Transverse colon (tissue), 4 donors: ENCODE results near the gene SERTAD1. TPM values are rescaled to one million over a fixed set of nuclear protein-coding genes. Genes with fewer than 3 reads are reported as not detected.

Source experiments
- DNase-seq: peaks from one replicate; pipeline ENCODE4 v3.0.0-alpha.2; 2019
- H3K27ac ChIP-seq, 4 donors: fragments of 200-600 bp; sonication (generic); 2 replicates each; pipeline ENCODE4 v1.5.1; 2016 to 2018; ENCODE audit warnings: inconsistent platforms in 4 of 4
- H3K27me3 ChIP-seq: fragments of 200-600 bp; sonication (generic); 2 replicates; pipeline ENCODE4 v1.5.1; 2017; ENCODE audit warnings: inconsistent platforms
- H3K36me3 ChIP-seq, 4 donors: fragments of 200-600 bp; sonication (generic); 2 replicates each; pipeline ENCODE4 v1.5.1; 2017 to 2019; ENCODE audit warnings: inconsistent platforms in 4 of 4
- H3K4me1 ChIP-seq, 4 donors: fragments of 200-600 bp; sonication (generic); 2 replicates each; pipeline ENCODE4 v1.5.1; 2017 to 2020; ENCODE audit warnings: inconsistent platforms in 4 of 4
- H3K4me3 ChIP-seq, 4 donors: fragments of 200-600 bp; sonication (generic); 1 replicate in 1 of 4; 2 replicates in 3 of 4; pipeline versions ENCODE4 v1.5.1 to v1.6.1; 2017 to 2019; ENCODE audit warnings: inconsistent platforms in 4 of 4
- H3K9me3 ChIP-seq, 2 donors: fragments of 200-600 bp; sonication (generic); 2 replicates each; pipeline ENCODE4 v1.5.1; 2017 to 2019; ENCODE audit warnings: inconsistent platforms in 2 of 2
- EP300 ChIP-seq: sonication (generic); formaldehyde crosslinking; IDR thresholded peaks from one replicate; pipeline ENCODE4 v1.6.1; 2017; ENCODE audit warnings: antibody characterized with exemption, low read depth
- POLR2A ChIP-seq: fragments of 450-650 bp; IDR thresholded peaks from one replicate; pipeline ENCODE4 v1.6.1; 2016; ENCODE audit warnings: antibody characterized with exemption, mild to moderate bottlenecking, moderate library complexity
- POLR2AphosphoS5 ChIP-seq, 3 donors: sonication (generic); formaldehyde crosslinking; IDR thresholded peaks; one replicate each; pipeline ENCODE4 v1.6.1; 2016; ENCODE audit warnings: antibody characterized with exemption in 3 of 3
- WGBS, 2 donors: methylation state at CpG; one replicate each; pipeline ENCODE4 v1.1.5; 2018; ENCODE audit warnings: low coverage in 1 of 2; 5-methylcytosine and 5-hydroxymethylcytosine counted together
- in situ Hi-C, 4 donors: fragments of 200-750 bp; cut with MboI; loops; one replicate each; pipeline versions ENCODE4 v1.15.0 to v1.15.1; 2017; ENCODE audit warnings: low sequenced_read_pairs in 3 of 4, low pct_ligation_motif_present in 1 of 4, low pct_unique_long_range_greater_than_20kb in 1 of 4
- intact Hi-C: fragments of 100-400 bp; cut with DNase I; formaldehyde crosslinking; loops from one replicate; pipeline ENCODE4 v1.15.1; 2023; ENCODE audit warnings: low total_unique reads
- total RNA-seq, 4 donors: library from RNA; depleted of rRNA; stranded (reverse); fragments of >200 nt; gene quantifications; one replicate each; pipeline ENCODE4 v1.1.0, GENCODE V29; 2016
- TF ChIP-seq, protein P1 (sequence below), 5 experiments: fragments of 200-600 bp in 3 of 5; fragments of 450-650 bp in 2 of 5; sonication (generic) in 3 of 5; IDR thresholded peaks; 1 replicate in 2 of 5; 2 replicates in 3 of 5; pipeline ENCODE4 v1.5.1; 2016 to 2017; ENCODE audit warnings: antibody characterized with exemption in 5 of 5, inconsistent platforms in 3 of 5, mild to moderate bottlenecking in 2 of 5, moderate library complexity in 1 of 5

Gene SERTAD1
- total RNA-seq, 4 donors from 2014 or later: 2.6 to 30.3 (median 18.4) TPM

DNA sequence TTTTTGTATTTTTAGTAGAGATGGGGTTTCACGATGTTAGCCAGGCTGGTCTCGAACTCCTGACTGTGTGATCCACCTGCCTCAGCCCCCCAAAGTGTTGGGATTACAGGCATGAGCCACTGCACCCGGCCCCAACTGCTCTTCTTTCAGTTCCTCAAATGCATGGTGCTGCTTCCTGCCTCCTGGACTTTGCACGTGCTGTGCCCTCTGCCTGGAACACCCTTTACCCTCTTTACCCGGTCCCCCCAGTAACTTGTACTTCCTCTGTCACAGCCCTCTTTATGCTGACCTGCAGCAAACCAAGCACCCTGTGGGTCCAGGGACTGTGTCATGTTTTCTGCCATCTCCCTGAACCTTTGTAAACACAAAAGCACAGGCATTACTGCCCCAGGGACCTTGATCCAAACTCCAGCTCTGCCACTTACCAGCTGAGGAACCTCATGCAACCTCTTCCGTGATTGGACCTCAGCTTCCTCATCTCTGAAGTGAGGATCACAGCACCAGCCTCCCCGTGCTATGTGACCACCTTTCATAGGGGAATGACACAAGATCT, 36.0 kb upstream of the SERTAD1 start:
- intact Hi-C loops (no loop called here), in situ Hi-C loops (no loop called here)
- Histone ChIP-seq H3K4me3 (no peak overlapping the region), H3K4me1 (peaks cover 10 to 26% (median 25%) of the 10 kb centered on the region in 4 donors), H3K27ac (peak overlapping the region; percentile 1 to 30 (median 16)), H3K9me3 (no peaks in the 10 kb centered on the region), H3K27me3 (no peaks in the 10 kb centered on the region), H3K36me3 (peaks cover 0 to 6% (median 3%) of the 10 kb centered on the region in 4 donors)
- TF ChIP-seq POLR2AphosphoS5 (IDR thresholded peaks at IDR 0.05) (no peak), POLR2A (no peak)
- TF ChIP-seq, protein P1, sequence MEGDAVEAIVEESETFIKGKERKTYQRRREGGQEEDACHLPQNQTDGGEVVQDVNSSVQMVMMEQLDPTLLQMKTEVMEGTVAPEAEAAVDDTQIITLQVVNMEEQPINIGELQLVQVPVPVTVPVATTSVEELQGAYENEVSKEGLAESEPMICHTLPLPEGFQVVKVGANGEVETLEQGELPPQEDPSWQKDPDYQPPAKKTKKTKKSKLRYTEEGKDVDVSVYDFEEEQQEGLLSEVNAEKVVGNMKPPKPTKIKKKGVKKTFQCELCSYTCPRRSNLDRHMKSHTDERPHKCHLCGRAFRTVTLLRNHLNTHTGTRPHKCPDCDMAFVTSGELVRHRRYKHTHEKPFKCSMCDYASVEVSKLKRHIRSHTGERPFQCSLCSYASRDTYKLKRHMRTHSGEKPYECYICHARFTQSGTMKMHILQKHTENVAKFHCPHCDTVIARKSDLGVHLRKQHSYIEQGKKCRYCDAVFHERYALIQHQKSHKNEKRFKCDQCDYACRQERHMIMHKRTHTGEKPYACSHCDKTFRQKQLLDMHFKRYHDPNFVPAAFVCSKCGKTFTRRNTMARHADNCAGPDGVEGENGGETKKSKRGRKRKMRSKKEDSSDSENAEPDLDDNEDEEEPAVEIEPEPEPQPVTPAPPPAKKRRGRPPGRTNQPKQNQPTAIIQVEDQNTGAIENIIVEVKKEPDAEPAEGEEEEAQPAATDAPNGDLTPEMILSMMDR (IDR thresholded peaks at IDR 0.05): no peak
- DNase-seq: peak; percentile 43
- 60% methylated on average over 7 of the region's 7 CpGs; no CpG with 5 or more reads in 1 of the 2 donors for WGBS, 2 donors

DNA sequence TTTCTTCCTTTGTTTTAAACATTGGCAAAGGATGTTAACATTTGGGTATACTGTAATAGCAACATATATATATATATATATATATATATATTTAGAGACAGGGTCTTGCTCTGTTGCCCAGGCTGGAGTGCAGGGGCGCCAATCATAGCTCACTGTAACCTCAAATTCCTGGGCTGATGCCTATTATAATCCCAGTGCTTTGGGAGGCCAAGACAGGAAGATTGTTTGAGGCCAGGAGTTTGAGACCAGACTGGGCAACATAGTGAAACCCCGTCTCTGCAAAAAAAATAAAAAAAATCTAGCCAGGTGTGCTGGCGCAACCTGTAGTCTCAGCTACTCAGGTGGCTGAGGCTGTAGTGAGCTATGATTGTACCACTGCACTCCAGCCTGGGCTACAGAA, 34.4 kb upstream of the SERTAD1 start:
- Histone ChIP-seq H3K9me3 (no peaks in the 10 kb centered on the region), H3K4me1 (peaks cover 4 to 22% (median 17%) of the 10 kb centered on the region in 4 donors), H3K27me3 (no peaks in the 10 kb centered on the region), H3K4me3 (no peak overlapping the region), H3K36me3 (peaks cover 0 to 6% (median 3%) of the 10 kb centered on the region in 4 donors), H3K27ac (no peak overlapping the region)
- WGBS, 2 donors: 92% methylated on average over 3 of the region's 3 CpGs
- in situ Hi-C loops (no loop called here), intact Hi-C loops (no loop called here)
- no peak for DNase-seq
- TF ChIP-seq EP300: no peak
- TF ChIP-seq POLR2A: no peak
- TF ChIP-seq POLR2AphosphoS5 (IDR thresholded peaks at IDR 0.05): no peak
- TF ChIP-seq, protein P1 (IDR thresholded peaks at IDR 0.05): no peak

DNA sequence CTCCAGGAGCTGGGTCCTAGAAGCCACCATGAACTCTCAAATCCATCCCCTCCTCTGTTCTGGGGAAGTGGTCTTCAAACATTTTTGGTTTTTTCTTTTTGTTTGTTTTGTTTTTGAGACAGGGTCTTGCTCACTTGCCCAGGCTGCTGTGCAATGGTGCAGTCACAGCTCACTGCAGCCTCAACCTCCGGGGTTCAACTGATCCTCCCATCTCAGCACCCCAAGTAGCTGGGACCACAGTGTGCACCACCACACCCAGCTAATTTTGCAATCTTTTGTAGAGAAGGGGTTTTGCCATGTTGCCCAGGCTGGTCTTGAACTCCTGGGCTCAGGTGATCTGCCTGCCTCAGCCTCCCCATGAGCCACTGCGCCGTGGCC, 32.8 kb upstream of the SERTAD1 start:
- peaks cover under 1 to 9% (median 4%) of the 10 kb centered on the region in 4 donors for H3K4me1 ChIP-seq
- H3K36me3 ChIP-seq: peaks cover 0 to 6% (median 3%) of the 10 kb centered on the region in 4 donors
- intact Hi-C loops: no loop called here
- TF ChIP-seq POLR2AphosphoS5 (IDR thresholded peaks at IDR 0.05) (no peak), POLR2A (no peak), EP300 (no peak)
- TF ChIP-seq, protein P1 (IDR thresholded peaks at IDR 0.05): no peak
- WGBS, 2 donors: 94 to 100% methylated on average over 1 to 3 of the region's 3 CpGs
- H3K9me3 ChIP-seq: no peaks in the 10 kb centered on the region
- H3K27ac ChIP-seq: no peak overlapping the region
- DNase-seq: no peak
- in situ Hi-C loops: no loop called here
- no peaks in the 10 kb centered on the region for H3K27me3 ChIP-seq
- H3K4me3 ChIP-seq: no peak overlapping the region

DNA sequence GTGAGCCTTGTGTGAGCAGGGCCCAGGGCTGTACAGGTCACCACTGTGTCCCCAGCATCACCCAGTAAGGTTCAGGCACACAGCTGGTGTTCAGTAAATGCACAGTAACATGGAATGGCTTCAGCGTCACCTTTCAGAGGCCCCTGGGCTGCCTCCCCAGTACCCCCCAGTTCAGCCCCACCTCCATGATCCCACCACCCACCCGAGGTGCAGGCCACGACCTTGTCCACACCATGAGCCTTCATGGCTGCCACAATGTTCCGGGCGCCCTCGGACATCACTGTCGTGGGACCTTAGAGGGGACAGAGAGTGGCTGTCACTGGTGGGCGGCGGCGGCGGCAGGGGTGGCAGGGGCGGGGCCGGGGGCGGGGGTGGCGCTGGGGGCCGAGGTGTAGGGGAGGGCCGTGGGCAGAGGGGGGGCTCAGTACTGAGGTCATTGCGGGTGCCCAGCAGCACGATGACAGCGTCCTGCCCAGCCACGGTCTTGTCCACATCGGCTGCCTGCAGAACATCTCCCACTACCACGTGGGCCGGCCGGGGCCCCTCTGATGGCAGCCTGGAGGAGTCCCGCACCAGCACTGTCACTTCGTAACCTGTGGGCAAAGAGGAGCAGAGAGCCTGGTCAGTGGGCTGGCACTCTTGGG, 32.3 kb upstream of the SERTAD1 start:
- peaks cover 0 to 6% (median 3%) of the 10 kb centered on the region in 4 donors for H3K36me3 ChIP-seq
- 84% methylated on average over 15 of the region's 27 CpGs; no CpG with 5 or more reads in 1 of the 2 donors for WGBS, 2 donors
- intact Hi-C loops: no loop called here
- no peak for DNase-seq
- TF ChIP-seq, protein P1 (IDR thresholded peaks at IDR 0.05): no peak
- no peak for TF ChIP-seq POLR2AphosphoS5 (IDR thresholded peaks at IDR 0.05)
- no peak for TF ChIP-seq POLR2A
- no peak for TF ChIP-seq EP300
- no peaks in the 10 kb centered on the region for H3K27me3 ChIP-seq
- no peaks in the 10 kb centered on the region for H3K9me3 ChIP-seq
- H3K4me1 ChIP-seq: peaks cover 0 to 9% (median 4%) of the 10 kb centered on the region in 4 donors
- no peak overlapping the region for H3K4me3 ChIP-seq
- no peak overlapping the region for H3K27ac ChIP-seq
- in situ Hi-C loops: no loop called here
